ENCODE data around the gene PDXP. TPM values are rescaled to one million over a fixed set of nuclear protein-coding genes. Genes with fewer than 3 reads are reported as not detected.

PDXP gene
- total RNA-seq, 1 experiment from 2014 or later = 42.7 TPM

DNA sequence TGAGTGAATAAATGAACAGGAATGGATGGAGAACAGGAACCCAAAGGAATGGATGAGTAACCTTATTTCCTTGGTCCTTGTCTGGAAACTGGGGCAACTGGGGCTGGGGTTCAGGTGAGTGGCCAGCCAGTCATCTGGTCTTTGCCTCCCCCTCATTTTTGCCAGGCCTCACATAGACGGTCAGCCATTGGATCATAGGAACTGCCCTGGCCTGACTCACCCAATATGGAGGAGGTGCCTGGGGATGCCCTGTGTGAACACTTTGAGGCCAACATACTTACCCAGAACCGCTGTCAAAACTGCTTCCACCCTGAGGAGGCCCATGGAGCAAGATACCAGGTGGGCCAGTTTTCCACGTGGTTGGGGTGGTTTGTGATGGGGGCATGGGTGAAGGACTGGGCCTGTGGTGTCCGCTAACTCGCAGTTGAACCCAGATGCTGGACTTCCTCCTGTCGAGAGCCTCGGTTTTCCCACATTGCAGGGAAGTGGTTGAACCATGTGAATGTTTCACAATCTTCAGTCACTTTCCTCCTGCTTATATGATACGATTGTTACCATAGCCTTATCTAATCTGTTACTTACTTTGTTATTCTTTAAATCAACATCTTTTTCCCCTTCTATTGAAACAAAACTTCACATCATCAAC, 42.7 kb downstream of the PDXP start:
- no TSS peak for BruUV-seq (replicated peaks)
- Histone ChIP-seq H3K4me1 (ENCODE audit: control insufficient read depth in 1 of 2, insufficient read depth in 2 of 2, low read length in 2 of 2) (peaks cover 6 to 14% of the 10 kb centered on the region in 2 experiments; a peak in 3 of 4 replicates), H3K27me3 (ENCODE audit: insufficient read depth, low read length) (no peaks in the 10 kb centered on the region), H4K20me1 (ENCODE audit: insufficient read depth) (no peaks in the 10 kb centered on the region), H3K9me3 (ENCODE audit: control insufficient read depth in 1 of 2, insufficient read depth in 1 of 2, low read depth in 1 of 2, low read length in 2 of 2) (no peaks in the 10 kb centered on the region), H3K9ac (ENCODE audit: low read length) (no peak overlapping the region), H3K79me2 (ENCODE audit: insufficient read depth, low read length) (no peaks in the 10 kb centered on the region), H3K27ac (ENCODE audit: low read depth, low read length) (no peak overlapping the region), H3K4me3 (replicated peaks in 1 of 2; ENCODE audit: low read depth in 1 of 2, low read length in 2 of 2) (no peak overlapping the region), H3K9me2 (ENCODE audit: insufficient read depth) (no peaks in the 10 kb centered on the region), H3K36me3 (ENCODE audit: control insufficient read depth in 1 of 2, insufficient read depth in 2 of 2, low read length in 2 of 2) (no peaks in the 10 kb centered on the region), H2AFZ (ENCODE audit: low read depth, low read length, poor library complexity, severe bottlenecking) (no peak overlapping the region), H3K4me2 (ENCODE audit: low read length) (no peak overlapping the region)
- DNase-seq (ENCODE audit: low read depth, low spot score) (no peak), ATAC-seq (no peak)
- ChIA-PET RAD21 (ENCODE audit: low non-redundant PET in 1 of 2, low total read pairs in 2 of 2, uncharacterized antibody in 2 of 2, unreplicated experiment in 2 of 2) (no interaction called here), POLR2A (no interaction called here), CTCF (no interaction called here)
- TF ChIP-seq ELF1 (IDR thresholded peaks at IDR 0.05; ENCODE audit: borderline replicate concordance, low read depth) = no peak
- TF ChIP-seq FOSL1 (IDR thresholded peaks at IDR 0.05; ENCODE audit: low read depth) = no peak
- TF ChIP-seq SIN3A (IDR thresholded peaks at IDR 0.05; ENCODE audit: low read depth) = no peak
- TF ChIP-seq JUND (IDR thresholded peaks at IDR 0.05) = no peak
- TF ChIP-seq REST (IDR thresholded peaks at IDR 0.05; ENCODE audit: low read depth) = no peak
- no peak for TF ChIP-seq MAX (IDR thresholded peaks at IDR 0.05)
- no peak for TF ChIP-seq ZFX (IDR thresholded peaks at IDR 0.05)
- no peak for TF ChIP-seq ZBTB33 (IDR thresholded peaks at IDR 0.05; ENCODE audit: extremely low read depth, insufficient replicate concordance, low read length)
- TF ChIP-seq EGR1 (IDR thresholded peaks at IDR 0.05; ENCODE audit: low read depth) = no peak
- intact Hi-C loops (cut with micrococcal nuclease) = no loop called here

Measured in HCT116 (cell line).